K562 (cell line): Measurements from ENCODE around the gene MTHFSD. TPM values are rescaled to one million over a fixed set of nuclear protein-coding genes. Genes with fewer than 3 reads are reported as not detected.

Source experiments
- ATAC-seq: fragments of 200-7000 bp; cut with Tn5 transposase; 3 replicates; pipeline ENCODE4 v1.9.1; 2020; ENCODE audit warnings: moderate library complexity
- BruUV-seq: library from RNA; stranded (reverse); fragments of 400-500 nt; replicated peaks from 2 replicates; lab custom pipeline; 2021; lab: Mats Ljungman, UMichigan
- CTCF ChIA-PET: fragments of 300-600 bp; formaldehyde crosslinking; extraction: SDS; loops from one replicate; lab custom pipeline; 2021; ENCODE audit warnings: low intra/inter-chr PET ratio; lab: Yijun Ruan, JAX
- POLR2A ChIA-PET: fragments of 300-600, 350-650 bp; sonication (Branson Sonifier 250); formaldehyde crosslinking; extraction: SDS; loops from one replicate; lab custom pipeline; 2021; ENCODE audit warnings: antibody characterized with exemption, inconsistent platforms; lab: Yijun Ruan, JAX
- DNase-seq, 4 experiments: peaks; one replicate each; pipeline versions ENCODE4 v3.0.0 to v3.0.0-alpha.2; 2011 to 2018; ENCODE audit warnings: low spot score in 3 of 4, mixed read lengths in 3 of 4; ENCODE audit errors: extremely low read depth in 1 of 4
- FAIRE-seq: peaks from 2 replicates; lab custom pipeline; 2011; peaks lifted over from hg19 to GRCh38; lab: Jason Lieb, UNC
- H2AFZ ChIP-seq: 2 replicates; pipeline ENCODE4 v1.6.0; 2011; ENCODE audit warnings: low read depth, low read length, control low read depth, inconsistent platforms
- H3K27ac ChIP-seq: fragments of 200-600 bp; 3 replicates; pipeline ENCODE4 v1.8.0; 2011; ENCODE audit warnings: low read depth, mild to moderate bottlenecking, control low read depth, inconsistent platforms, low read length, moderate library complexity, mixed read lengths; ENCODE audit errors: extremely low read depth
- H3K27me3 ChIP-seq, 2 experiments: fragments of 300-600 bp in 1 of 2; 2 replicates in 1 of 2; 3 replicates in 1 of 2; pipeline versions ENCODE4 v1.6.0 to v1.8.0; 2011; ENCODE audit warnings: inconsistent platforms in 2 of 2, low read length in 2 of 2, mild to moderate bottlenecking in 1 of 2, mixed read lengths in 1 of 2, moderate library complexity in 1 of 2; ENCODE audit not compliant: control insufficient read depth in 2 of 2, insufficient read depth in 2 of 2
- H3K36me3 ChIP-seq: fragments of 300-600 bp; 3 replicates; pipeline ENCODE4 v1.8.0; 2011; ENCODE audit warnings: mild to moderate bottlenecking, low read length, inconsistent platforms; ENCODE audit not compliant: control insufficient read depth, insufficient read depth
- H3K4me1 ChIP-seq, 2 experiments: fragments of 200-600 bp in 1 of 2; replicated peaks in 1 of 2; 2 replicates in 1 of 2; 3 replicates in 1 of 2; pipeline versions ENCODE4 v1.5.1 to v1.8.0; 2011; ENCODE audit warnings: inconsistent platforms in 2 of 2, low read length in 2 of 2, mild to moderate bottlenecking in 1 of 2, mixed read lengths in 1 of 2, moderate library complexity in 1 of 2; ENCODE audit not compliant: control insufficient read depth in 2 of 2, insufficient read depth in 2 of 2
- H3K4me2 ChIP-seq: 2 replicates; pipeline ENCODE4 v1.6.1; 2011; ENCODE audit warnings: low read length, control low read depth, inconsistent platforms, mixed read lengths; ENCODE audit not compliant: insufficient read depth
- H3K4me3 ChIP-seq: fragments of 200-600 bp; sonication (generic), shearing (Covaris generic); 2 replicates; pipeline ENCODE4 v1.5.1; 2016; ENCODE audit warnings: control low read depth, inconsistent platforms
- H3K79me2 ChIP-seq: fragments of 200-600 bp; 3 replicates; pipeline ENCODE4 v1.8.0; 2011; ENCODE audit warnings: low read length, inconsistent platforms; ENCODE audit not compliant: control insufficient read depth, insufficient read depth
- H3K9ac ChIP-seq, 2 experiments: 2 replicates each; pipeline versions ENCODE4 v1.6.0 to v1.6.1; 2011; ENCODE audit warnings: low read depth in 2 of 2, low read length in 2 of 2, control low read depth in 1 of 2, inconsistent platforms in 1 of 2, mild to moderate bottlenecking in 1 of 2, mixed read lengths in 1 of 2; ENCODE audit not compliant: insufficient read depth in 1 of 2
- H3K9me1 ChIP-seq: one replicate; pipeline ENCODE4 v1.6.0; 2011; ENCODE audit warnings: inconsistent platforms, mild to moderate bottlenecking, low read length, moderate library complexity; ENCODE audit not compliant: control insufficient read depth, insufficient read depth
- H3K9me3 ChIP-seq: replicated peaks from 2 replicates; pipeline ENCODE4 v1.5.1; 2011; ENCODE audit warnings: low read depth, low read length, inconsistent platforms; ENCODE audit not compliant: control insufficient read depth, insufficient read depth
- H4K20me1 ChIP-seq: replicated peaks from 2 replicates; pipeline ENCODE4 v1.6.1; 2011; ENCODE audit warnings: low read length, inconsistent platforms, mixed read lengths; ENCODE audit not compliant: control insufficient read depth, insufficient read depth
- BCL6 ChIP-seq: fragments of 250-450 bp; sonication (Bioruptor Pico); IDR thresholded peaks from 2 replicates; pipeline ENCODE4 v1.4.0; 2020
- KAT2B ChIP-seq: IDR thresholded peaks from one replicate; pipeline ENCODE4 v1.6.1; 2012; ENCODE audit warnings: low read depth, mild to moderate bottlenecking, control low read depth, inconsistent platforms, low read length, moderate library complexity
- RBM25 ChIP-seq: fragments of 200-400 bp; formaldehyde crosslinking; IDR thresholded peaks from 2 replicates; pipeline ENCODE4 v1.6.1; 2018; ENCODE audit warnings: low read length, low read depth, moderate library complexity; ENCODE audit not compliant: severe bottlenecking
- SIRT6 ChIP-seq: IDR thresholded peaks from one replicate; pipeline ENCODE4 v1.6.1; 2012; ENCODE audit warnings: low read depth, mild to moderate bottlenecking, control low read depth, inconsistent platforms, low read length, moderate library complexity
- SMC3 ChIP-seq: conservative IDR thresholded peaks from 2 replicates; pipeline ENCODE4 v1.6.1; 2011; ENCODE audit warnings: low read depth, low read length, improper control_type of control experiment; ENCODE audit not compliant: insufficient read depth
- TARDBP ChIP-seq: fragments of 450-650 bp; IDR thresholded peaks from 2 replicates; pipeline ENCODE4 v1.6.1; 2016
- ZC3H4 ChIP-seq: sonication (generic); formaldehyde crosslinking; IDR thresholded peaks from 2 replicates; pipeline ENCODE4 v1.9.0; 2021; ENCODE audit warnings: missing genetic modification reagents, borderline replicate concordance
- ZFP36 ChIP-seq: fragments of 150-350 bp; IDR thresholded peaks from 2 replicates; pipeline ENCODE4 v1.6.1; 2018; ENCODE audit warnings: low read length, low read depth; ENCODE audit not compliant: partially characterized antibody
- whole genome bisulfite sequencing: fragments of 100-300 bp; shearing (Covaris generic); methylation state at CpG from one replicate; pipeline ENCODE4 v1.1.6; 2016; ENCODE audit warnings: low coverage, mixed read lengths; ENCODE audit not compliant: insufficient coverage; ENCODE audit errors: missing lambda C conversion rate; 5-methylcytosine and 5-hydroxymethylcytosine counted together
- in situ Hi-C: fragments of 300-500 bp; cut with MboI; formaldehyde crosslinking; loops from 4 replicates; pipeline ENCODE4 v1.15.0; 2018; ENCODE audit warnings: inconsistent platforms, mixed read lengths
- intact Hi-C: fragments of 100-400 bp; cut with micrococcal nuclease; formaldehyde crosslinking; loops from 2 replicates; pipeline ENCODE4 v1.14.2; 2022
- polyA plus RNA-seq, 8 experiments: library from polyadenylated mRNA; depleted of rRNA in 4 of 8; stranded (reverse) in 5 of 8; unstranded in 3 of 8; fragments of >200 nt; fragmentation: Nextera tagmentation in 2 of 8; fragmentation: Illumina TruSeq in 1 of 8; extraction: Ambion mirVana in 2 of 8; extraction: Trizol in 1 of 8; gene quantifications; 2 replicates each; pipeline versions ENCODE4 v1.2.1 to v1.2.3, GENCODE V29; 2011 to 2014; ENCODE audit warnings: inconsistent platforms in 1 of 8, missing spikeins in 1 of 8
- total RNA-seq, 7 experiments: library from RNA; depleted of rRNA in 6 of 7; stranded (reverse); fragments of >200 nt in 6 of 7; fragmentation: Illumina TruSeq in 2 of 7; extraction: Trizol in 2 of 7; gene quantifications; 2 replicates each; pipeline versions ENCODE4 v1.2.1 to v1.2.3, GENCODE V29; 2011 to 2021; ENCODE audit warnings: low replicate concordance in 1 of 7
- TF ChIP-seq, protein P1 (sequence below): fragments of 450-650 bp; IDR thresholded peaks from 2 replicates; pipeline ENCODE4 v1.6.1; 2016; ENCODE audit warnings: mild to moderate bottlenecking, moderate library complexity

Gene MTHFSD
- total and polyA plus RNA-seq, 9 of the 15 experiments (the other 6 are each of a cell fraction or from before 2014, with no cell fraction given), result 3.2 to 20.2 (median 12.0) TPM

DNA sequence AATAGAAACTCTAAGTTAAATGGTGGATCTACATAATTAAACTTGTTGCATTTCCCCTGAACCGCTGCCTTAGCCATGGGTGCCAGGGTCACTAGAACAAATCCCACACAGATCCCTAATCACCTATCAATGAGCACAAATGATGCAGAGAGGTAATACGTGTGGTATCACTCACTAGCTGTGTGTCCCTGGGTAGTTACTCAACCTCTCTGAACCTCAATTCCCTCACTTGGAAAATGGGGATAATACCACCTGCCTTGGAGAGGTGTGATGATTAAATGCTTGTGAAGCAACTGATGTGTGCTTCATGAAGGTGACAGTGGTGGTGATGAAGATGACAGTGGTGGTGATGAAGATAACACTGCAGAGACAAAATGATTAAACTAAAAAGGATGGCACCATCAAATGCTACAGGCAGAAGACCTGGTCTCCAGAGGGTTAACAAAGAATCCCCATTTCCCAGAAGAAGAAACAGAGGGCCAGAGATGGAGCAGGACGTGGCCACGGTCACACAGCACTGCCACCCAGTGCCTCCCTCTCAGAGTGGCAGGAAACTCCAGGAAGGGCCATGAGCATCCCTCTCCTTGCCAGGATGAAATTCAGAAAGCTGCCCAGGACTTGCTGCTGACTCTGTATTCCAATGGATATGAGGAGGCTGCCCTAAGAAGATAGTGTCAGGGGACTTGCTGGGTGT is 62.6 kb downstream of the MTHFSD start:
- no peaks in the 10 kb centered on the region for H3K36me3 ChIP-seq
- TF ChIP-seq ZFP36 (peak; percentile 40), SMC3 (no peak), RBM25 (peak; percentile 79), BCL6 (CRISPR knock-in tag) (no peak), ZC3H4 (CRISPR knock-in tag) (no peak), SIRT6 (no peak), TARDBP (no peak), KAT2B (no peak)
- TF ChIP-seq, protein P1, sequence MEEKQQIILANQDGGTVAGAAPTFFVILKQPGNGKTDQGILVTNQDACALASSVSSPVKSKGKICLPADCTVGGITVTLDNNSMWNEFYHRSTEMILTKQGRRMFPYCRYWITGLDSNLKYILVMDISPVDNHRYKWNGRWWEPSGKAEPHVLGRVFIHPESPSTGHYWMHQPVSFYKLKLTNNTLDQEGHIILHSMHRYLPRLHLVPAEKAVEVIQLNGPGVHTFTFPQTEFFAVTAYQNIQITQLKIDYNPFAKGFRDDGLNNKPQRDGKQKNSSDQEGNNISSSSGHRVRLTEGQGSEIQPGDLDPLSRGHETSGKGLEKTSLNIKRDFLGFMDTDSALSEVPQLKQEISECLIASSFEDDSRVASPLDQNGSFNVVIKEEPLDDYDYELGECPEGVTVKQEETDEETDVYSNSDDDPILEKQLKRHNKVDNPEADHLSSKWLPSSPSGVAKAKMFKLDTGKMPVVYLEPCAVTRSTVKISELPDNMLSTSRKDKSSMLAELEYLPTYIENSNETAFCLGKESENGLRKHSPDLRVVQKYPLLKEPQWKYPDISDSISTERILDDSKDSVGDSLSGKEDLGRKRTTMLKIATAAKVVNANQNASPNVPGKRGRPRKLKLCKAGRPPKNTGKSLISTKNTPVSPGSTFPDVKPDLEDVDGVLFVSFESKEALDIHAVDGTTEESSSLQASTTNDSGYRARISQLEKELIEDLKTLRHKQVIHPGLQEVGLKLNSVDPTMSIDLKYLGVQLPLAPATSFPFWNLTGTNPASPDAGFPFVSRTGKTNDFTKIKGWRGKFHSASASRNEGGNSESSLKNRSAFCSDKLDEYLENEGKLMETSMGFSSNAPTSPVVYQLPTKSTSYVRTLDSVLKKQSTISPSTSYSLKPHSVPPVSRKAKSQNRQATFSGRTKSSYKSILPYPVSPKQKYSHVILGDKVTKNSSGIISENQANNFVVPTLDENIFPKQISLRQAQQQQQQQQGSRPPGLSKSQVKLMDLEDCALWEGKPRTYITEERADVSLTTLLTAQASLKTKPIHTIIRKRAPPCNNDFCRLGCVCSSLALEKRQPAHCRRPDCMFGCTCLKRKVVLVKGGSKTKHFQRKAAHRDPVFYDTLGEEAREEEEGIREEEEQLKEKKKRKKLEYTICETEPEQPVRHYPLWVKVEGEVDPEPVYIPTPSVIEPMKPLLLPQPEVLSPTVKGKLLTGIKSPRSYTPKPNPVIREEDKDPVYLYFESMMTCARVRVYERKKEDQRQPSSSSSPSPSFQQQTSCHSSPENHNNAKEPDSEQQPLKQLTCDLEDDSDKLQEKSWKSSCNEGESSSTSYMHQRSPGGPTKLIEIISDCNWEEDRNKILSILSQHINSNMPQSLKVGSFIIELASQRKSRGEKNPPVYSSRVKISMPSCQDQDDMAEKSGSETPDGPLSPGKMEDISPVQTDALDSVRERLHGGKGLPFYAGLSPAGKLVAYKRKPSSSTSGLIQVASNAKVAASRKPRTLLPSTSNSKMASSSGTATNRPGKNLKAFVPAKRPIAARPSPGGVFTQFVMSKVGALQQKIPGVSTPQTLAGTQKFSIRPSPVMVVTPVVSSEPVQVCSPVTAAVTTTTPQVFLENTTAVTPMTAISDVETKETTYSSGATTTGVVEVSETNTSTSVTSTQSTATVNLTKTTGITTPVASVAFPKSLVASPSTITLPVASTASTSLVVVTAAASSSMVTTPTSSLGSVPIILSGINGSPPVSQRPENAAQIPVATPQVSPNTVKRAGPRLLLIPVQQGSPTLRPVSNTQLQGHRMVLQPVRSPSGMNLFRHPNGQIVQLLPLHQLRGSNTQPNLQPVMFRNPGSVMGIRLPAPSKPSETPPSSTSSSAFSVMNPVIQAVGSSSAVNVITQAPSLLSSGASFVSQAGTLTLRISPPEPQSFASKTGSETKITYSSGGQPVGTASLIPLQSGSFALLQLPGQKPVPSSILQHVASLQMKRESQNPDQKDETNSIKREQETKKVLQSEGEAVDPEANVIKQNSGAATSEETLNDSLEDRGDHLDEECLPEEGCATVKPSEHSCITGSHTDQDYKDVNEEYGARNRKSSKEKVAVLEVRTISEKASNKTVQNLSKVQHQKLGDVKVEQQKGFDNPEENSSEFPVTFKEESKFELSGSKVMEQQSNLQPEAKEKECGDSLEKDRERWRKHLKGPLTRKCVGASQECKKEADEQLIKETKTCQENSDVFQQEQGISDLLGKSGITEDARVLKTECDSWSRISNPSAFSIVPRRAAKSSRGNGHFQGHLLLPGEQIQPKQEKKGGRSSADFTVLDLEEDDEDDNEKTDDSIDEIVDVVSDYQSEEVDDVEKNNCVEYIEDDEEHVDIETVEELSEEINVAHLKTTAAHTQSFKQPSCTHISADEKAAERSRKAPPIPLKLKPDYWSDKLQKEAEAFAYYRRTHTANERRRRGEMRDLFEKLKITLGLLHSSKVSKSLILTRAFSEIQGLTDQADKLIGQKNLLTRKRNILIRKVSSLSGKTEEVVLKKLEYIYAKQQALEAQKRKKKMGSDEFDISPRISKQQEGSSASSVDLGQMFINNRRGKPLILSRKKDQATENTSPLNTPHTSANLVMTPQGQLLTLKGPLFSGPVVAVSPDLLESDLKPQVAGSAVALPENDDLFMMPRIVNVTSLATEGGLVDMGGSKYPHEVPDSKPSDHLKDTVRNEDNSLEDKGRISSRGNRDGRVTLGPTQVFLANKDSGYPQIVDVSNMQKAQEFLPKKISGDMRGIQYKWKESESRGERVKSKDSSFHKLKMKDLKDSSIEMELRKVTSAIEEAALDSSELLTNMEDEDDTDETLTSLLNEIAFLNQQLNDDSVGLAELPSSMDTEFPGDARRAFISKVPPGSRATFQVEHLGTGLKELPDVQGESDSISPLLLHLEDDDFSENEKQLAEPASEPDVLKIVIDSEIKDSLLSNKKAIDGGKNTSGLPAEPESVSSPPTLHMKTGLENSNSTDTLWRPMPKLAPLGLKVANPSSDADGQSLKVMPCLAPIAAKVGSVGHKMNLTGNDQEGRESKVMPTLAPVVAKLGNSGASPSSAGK, result no peak

More for the DNA sequence above, 62.6 kb downstream of the MTHFSD start:
- H3K27ac ChIP-seq, result no peak overlapping the region
- no peak overlapping the region for H2AFZ ChIP-seq
- no TSS peak for BruUV-seq
- DNase-seq (no peak), FAIRE-seq (no peak), ATAC-seq (no peak)
- no peaks in the 10 kb centered on the region for H3K9me3 ChIP-seq
- ChIA-PET CTCF (no interaction called here), POLR2A (interaction anchor here (0.5 kb wide), 1 partner anchor 16 kb away, joined by 3 read pairs; no protein-coding TSS in a partner anchor)
- no peak overlapping the region for H3K4me3 ChIP-seq
- peaks cover 20 to 79% of the 10 kb centered on the region in 2 experiments for H3K27me3 ChIP-seq
- 0% methylated on average over 4 of the region's 4 CpGs for WGBS
- in situ Hi-C loops (no loop called here), intact Hi-C loops (no loop called here)
- no peaks in the 10 kb centered on the region for H3K79me2 ChIP-seq
- no peaks in the 10 kb centered on the region for H3K9me1 ChIP-seq
- no peak overlapping the region for H3K9ac ChIP-seq
- 0 out of 2 replicates have a peak, but pooled peaks cover 3% of the 10 kb centered on the region for H4K20me1 ChIP-seq
- peaks cover 0 to 3% of the 10 kb centered on the region in 2 experiments; a peak in 2 of 5 replicates for H3K4me1 ChIP-seq
- H3K4me2 ChIP-seq, result no peak overlapping the region
